Measurements from ENCODE around the gene RBKS.

The RBKS gene

DNA sequence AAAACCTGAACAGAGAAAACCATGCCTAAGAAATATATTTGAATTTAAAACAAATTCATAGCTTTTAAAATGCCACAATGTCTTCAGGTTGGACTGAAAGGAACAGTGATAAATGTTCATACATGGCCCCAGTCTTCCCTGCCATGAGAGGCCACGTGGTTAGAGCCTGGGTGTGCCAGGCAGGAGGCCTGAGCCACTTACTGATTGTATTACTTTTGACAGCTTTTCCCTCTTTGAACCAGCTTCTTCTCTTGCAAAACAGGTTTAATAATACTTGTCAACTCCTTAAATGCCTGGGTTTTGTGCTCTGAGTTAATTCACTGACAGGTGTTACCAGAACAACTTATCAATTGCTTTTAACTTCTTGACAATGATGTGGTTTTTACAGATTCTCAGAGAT lies 27.0 kb downstream of the RBKS start:
- Histone ChIP-seq H3K27ac (no peak overlapping the region), H3K9me3 (ENCODE audit: severe bottlenecking) (peaks cover 2% of the 10 kb centered on the region), H3K27me3 (ENCODE audit: insufficient read depth, low read depth, severe bottlenecking) (no peaks in the 10 kb centered on the region), H3K36me3 (no peaks in the 10 kb centered on the region), H3K4me3 (ENCODE audit: low read depth, low read length) (no peak overlapping the region)
- TF ChIP-seq, protein P1, sequence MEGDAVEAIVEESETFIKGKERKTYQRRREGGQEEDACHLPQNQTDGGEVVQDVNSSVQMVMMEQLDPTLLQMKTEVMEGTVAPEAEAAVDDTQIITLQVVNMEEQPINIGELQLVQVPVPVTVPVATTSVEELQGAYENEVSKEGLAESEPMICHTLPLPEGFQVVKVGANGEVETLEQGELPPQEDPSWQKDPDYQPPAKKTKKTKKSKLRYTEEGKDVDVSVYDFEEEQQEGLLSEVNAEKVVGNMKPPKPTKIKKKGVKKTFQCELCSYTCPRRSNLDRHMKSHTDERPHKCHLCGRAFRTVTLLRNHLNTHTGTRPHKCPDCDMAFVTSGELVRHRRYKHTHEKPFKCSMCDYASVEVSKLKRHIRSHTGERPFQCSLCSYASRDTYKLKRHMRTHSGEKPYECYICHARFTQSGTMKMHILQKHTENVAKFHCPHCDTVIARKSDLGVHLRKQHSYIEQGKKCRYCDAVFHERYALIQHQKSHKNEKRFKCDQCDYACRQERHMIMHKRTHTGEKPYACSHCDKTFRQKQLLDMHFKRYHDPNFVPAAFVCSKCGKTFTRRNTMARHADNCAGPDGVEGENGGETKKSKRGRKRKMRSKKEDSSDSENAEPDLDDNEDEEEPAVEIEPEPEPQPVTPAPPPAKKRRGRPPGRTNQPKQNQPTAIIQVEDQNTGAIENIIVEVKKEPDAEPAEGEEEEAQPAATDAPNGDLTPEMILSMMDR (IDR thresholded peaks at IDR 0.05; ENCODE audit: low read depth, low read length) = no peak
- DNase-seq = no peak

GRCh38 chr2:27860111-27860510 lies 30.1 kb downstream of the RBKS start:
- no peak overlapping the region for H3K4me3 ChIP-seq (ENCODE audit: low read depth, low read length)
- no peaks in the 10 kb centered on the region for H3K27me3 ChIP-seq (ENCODE audit: insufficient read depth, low read depth, severe bottlenecking)
- TF ChIP-seq, protein P1 (IDR thresholded peaks at IDR 0.05; ENCODE audit: low read depth, low read length) = no peak
- H3K27ac ChIP-seq = no peak overlapping the region
- no peak for DNase-seq
- no peaks in the 10 kb centered on the region for H3K36me3 ChIP-seq
- peaks cover 11% of the 10 kb centered on the region for H3K9me3 ChIP-seq (ENCODE audit: severe bottlenecking)

- TF ChIP-seq, protein P1 (IDR thresholded peaks at IDR 0.05; ENCODE audit: low read depth, low read length) = no peak
- DNase-seq = no peak
- peaks cover 11% of the 10 kb centered on the region for H3K9me3 ChIP-seq (ENCODE audit: severe bottlenecking)
- H3K27ac ChIP-seq = no peak overlapping the region
- H3K4me3 ChIP-seq (ENCODE audit: low read depth, low read length) = no peak overlapping the region
- no peaks in the 10 kb centered on the region for H3K36me3 ChIP-seq
- no peaks in the 10 kb centered on the region for H3K27me3 ChIP-seq (ENCODE audit: insufficient read depth, low read depth, severe bottlenecking)
Observed at GRCh38 chr2:27857417-27858172, 32.6 kb downstream of the RBKS start.

DNA sequence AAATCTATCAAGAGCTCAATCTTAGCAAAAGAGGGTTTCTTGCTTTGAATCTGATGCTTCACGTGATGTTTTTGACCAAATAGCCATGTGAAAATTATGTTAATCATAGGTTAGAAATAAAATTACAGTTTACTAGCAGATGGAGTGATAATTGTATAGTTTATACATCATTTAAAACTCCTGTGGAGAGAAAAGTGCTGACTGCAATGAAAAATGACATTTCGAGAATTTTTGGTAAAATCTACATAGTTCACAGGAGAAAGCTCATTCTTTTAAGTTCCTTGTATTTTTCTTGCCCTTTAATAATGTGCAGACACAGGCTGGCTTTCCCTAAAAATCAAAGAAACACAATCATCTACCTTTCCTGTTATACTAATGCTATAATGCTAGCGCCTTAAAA lies 33.2 kb downstream of the RBKS start:
- Histone ChIP-seq H3K36me3 (no peaks in the 10 kb centered on the region), H3K9me3 (ENCODE audit: severe bottlenecking) (peaks cover 11% of the 10 kb centered on the region), H3K4me3 (ENCODE audit: low read depth, low read length) (no peak overlapping the region), H3K27ac (no peak overlapping the region), H3K27me3 (ENCODE audit: insufficient read depth, low read depth, severe bottlenecking) (no peaks in the 10 kb centered on the region)
- TF ChIP-seq, protein P1 (IDR thresholded peaks at IDR 0.05; ENCODE audit: low read depth, low read length) = no peak
- no peak for DNase-seq

- DNase-seq = no peak
- Histone ChIP-seq H3K4me3 (ENCODE audit: low read depth, low read length) (no peak overlapping the region), H3K36me3 (no peaks in the 10 kb centered on the region), H3K27me3 (ENCODE audit: insufficient read depth, low read depth, severe bottlenecking) (no peaks in the 10 kb centered on the region), H3K9me3 (ENCODE audit: severe bottlenecking) (peaks cover 11% of the 10 kb centered on the region), H3K27ac (no peak overlapping the region)
- TF ChIP-seq, protein P1 (IDR thresholded peaks at IDR 0.05; ENCODE audit: low read depth, low read length) = no peak
Observed at GRCh38 chr2:27856386-27856785, 33.8 kb downstream of the RBKS start.

- no peak overlapping the region for H3K27ac ChIP-seq
- TF ChIP-seq, protein P1 (IDR thresholded peaks at IDR 0.05; ENCODE audit: low read depth, low read length) = no peak
- H3K4me3 ChIP-seq (ENCODE audit: low read depth, low read length) = no peak overlapping the region
- no peaks in the 10 kb centered on the region for H3K36me3 ChIP-seq
- no peaks in the 10 kb centered on the region for H3K27me3 ChIP-seq (ENCODE audit: insufficient read depth, low read depth, severe bottlenecking)
- H3K9me3 ChIP-seq (ENCODE audit: severe bottlenecking) = peaks cover 11% of the 10 kb centered on the region
- no peak for DNase-seq
Observed at GRCh38 chr2:27855476-27855875, 34.7 kb downstream of the RBKS start.

All from WERI-Rb-1 (cell line).